ENCODE data around the gene RAP1GAP2. TPM values are rescaled to one million over a fixed set of nuclear protein-coding genes. Genes with fewer than 3 reads are reported as not detected.

The RAP1GAP2 gene
- total RNA-seq, result 22.0 and 40.1 TPM in 2 replicates

DNA sequence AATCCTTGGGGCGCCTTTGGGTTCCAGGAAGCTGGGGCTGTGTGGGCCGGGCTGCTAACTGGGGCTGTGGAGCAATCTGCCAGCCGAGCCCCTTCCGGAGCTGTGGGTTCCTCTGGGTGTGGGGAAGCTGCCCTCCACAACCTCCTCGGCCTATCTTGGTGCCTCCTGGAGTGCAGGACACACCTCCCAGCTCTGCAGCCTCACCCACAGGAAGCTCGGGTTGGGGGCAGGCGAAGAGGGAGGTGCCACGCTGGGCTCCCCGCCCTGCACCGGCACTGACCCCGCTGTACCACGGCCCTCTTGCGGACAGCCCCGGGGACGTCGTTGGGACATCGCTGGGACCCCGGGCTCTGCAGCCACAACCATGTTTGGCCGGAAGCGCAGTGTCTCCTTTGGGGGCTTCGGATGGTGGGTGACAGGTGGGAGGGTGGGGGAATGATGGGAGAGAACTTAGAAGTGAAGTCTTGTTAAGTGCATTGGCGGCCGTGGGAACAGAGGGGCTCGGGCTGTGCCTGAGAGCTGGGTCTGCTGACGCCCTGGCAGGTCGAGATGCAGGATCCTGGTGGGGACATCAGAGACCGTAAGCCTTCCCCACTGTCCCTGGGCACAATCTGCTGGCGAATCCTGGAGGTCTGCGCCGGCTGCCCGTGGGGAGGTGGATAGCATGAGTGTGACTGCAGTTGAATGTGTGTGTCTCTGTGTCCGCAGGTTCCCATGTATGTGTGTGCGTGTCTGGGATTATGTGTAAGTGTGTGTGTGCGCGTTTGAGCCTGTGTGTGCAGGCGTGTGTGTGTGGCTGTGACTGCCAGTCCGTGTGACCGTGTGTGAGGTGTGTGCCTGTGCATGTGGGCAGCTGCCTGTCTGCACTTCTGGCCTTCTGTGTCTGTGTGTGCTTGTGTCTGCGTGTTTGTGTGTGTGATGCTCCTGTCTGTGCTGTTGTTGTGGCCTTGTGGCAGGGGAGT, at the start of gene RAP1GAP2:
RAP1GAP2 (plus strand) TSS at position 275 of the 962 bp plus-strand sequence; CDS start at position 365, 90 bp downstream.

GRCh38 chr17:2749058-2749783, 47.0 kb upstream of the RAP1GAP2 start, which contains the start of gene CCDC92B:
Gene CCDC92B, minus strand, starts transcription at chr17:2749652. Its CDS starts 14,507 bp downstream, at chr17:2735145.

DNA sequence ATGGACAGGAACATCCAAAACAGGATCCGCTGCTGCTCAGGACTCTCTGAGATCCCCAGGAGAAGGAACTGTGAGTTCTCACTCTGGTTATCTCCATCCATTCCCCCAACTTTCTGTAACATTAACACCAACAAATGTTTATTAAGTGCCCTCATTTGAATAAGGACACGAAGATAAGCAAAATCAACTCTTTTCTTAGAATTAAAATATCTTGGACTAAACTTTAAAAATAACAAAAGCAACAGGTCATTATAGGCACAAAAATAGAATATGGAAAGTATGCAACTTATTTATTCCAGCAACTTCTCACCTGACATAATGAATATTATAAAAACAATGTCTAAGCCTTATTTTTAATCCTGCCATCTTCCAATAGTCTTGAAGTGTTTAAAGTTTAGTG, 267.3 kb downstream of the RAP1GAP2 start, which contains the start of gene OR1D5:
OR1D5 (minus strand) TSS at position 101 of the 400 bp plus-strand sequence; CDS start at position 101, 0 bp downstream.

Other genes with a start within 250 kb of the RAP1GAP2 start
- gene PAFAH1B1, start 202.8 kb upstream of the RAP1GAP2 start, total RNA-seq, result 46.5 and 64.3 TPM in 2 replicates
- gene CLUH, start 84.7 kb upstream of the RAP1GAP2 start, total RNA-seq, result 72.5 and 120 TPM in 2 replicates
- 0.04 TPM in 1 of 2 replicates, not detected in the other for gene CCDC92B, start 46.8 kb upstream of the RAP1GAP2 start, total RNA-seq